Astrocyte (in vitro differentiated cells and primary cell): ENCODE data around the gene C1orf21. TPM values are rescaled to one million over a fixed set of nuclear protein-coding genes. Genes with fewer than 3 reads are reported as not detected.

Experiments used
- DNase-seq: peaks from one replicate; pipeline ENCODE4 v3.0.0-alpha.2; 2010; ENCODE audit warnings: low read depth
- FAIRE-seq: peaks from 2 replicates; lab custom pipeline; 2011; peaks lifted over from hg19 to GRCh38; lab: Jason Lieb, UNC
- H2AFZ ChIP-seq: 2 replicates; pipeline ENCODE4 v1.6.0; 2012; ENCODE audit warnings: low read depth, low read length, inconsistent platforms
- H3K27ac ChIP-seq: 2 replicates; pipeline ENCODE4 v1.5.1; 2011; ENCODE audit warnings: low read depth, low read length, inconsistent platforms
- H3K27me3 ChIP-seq: 2 replicates; pipeline ENCODE4 v1.6.0; 2011; ENCODE audit warnings: low read length, inconsistent platforms; ENCODE audit not compliant: insufficient read depth
- H3K36me3 ChIP-seq: 2 replicates; pipeline ENCODE4 v1.5.1; 2011; ENCODE audit warnings: low read length, inconsistent platforms; ENCODE audit not compliant: insufficient read depth
- H3K4me1 ChIP-seq: 2 replicates; pipeline ENCODE4 v1.5.1; 2011; ENCODE audit warnings: low read length, inconsistent platforms; ENCODE audit not compliant: insufficient read depth
- H3K4me2 ChIP-seq: 2 replicates; pipeline ENCODE4 v1.6.0; 2012; ENCODE audit warnings: low read length, inconsistent platforms
- H3K4me3 ChIP-seq: 2 replicates; pipeline ENCODE4 v1.5.1; 2011; ENCODE audit warnings: low read depth, mild to moderate bottlenecking, low read length, inconsistent platforms; ENCODE audit not compliant: insufficient read depth
- H3K79me2 ChIP-seq: 2 replicates; pipeline ENCODE4 v1.6.0; 2012; ENCODE audit warnings: mild to moderate bottlenecking, low read length, inconsistent platforms; ENCODE audit not compliant: insufficient read depth
- H3K9ac ChIP-seq: 2 replicates; pipeline ENCODE4 v1.6.0; 2012; ENCODE audit warnings: mild to moderate bottlenecking, low read length, inconsistent platforms
- H3K9me3 ChIP-seq: 2 replicates; pipeline ENCODE4 v1.5.1; 2012; ENCODE audit warnings: low read depth, mild to moderate bottlenecking, low read length, inconsistent platforms; ENCODE audit not compliant: insufficient read depth
- H4K20me1 ChIP-seq: 2 replicates; pipeline ENCODE4 v1.6.0; 2012; ENCODE audit warnings: low read length, inconsistent platforms; ENCODE audit not compliant: insufficient read depth
- H3K27ac Mint-ChIP-seq: one replicate; pipeline ENCODE4 v1.8.0; 2021; ENCODE audit warnings: mild to moderate bottlenecking, mixed read lengths; ENCODE audit not compliant: unreplicated experiment
- H3K27me3 Mint-ChIP-seq: one replicate; pipeline ENCODE4 v1.8.0; 2021; ENCODE audit warnings: low read depth, mixed read lengths; ENCODE audit not compliant: unreplicated experiment
- H3K36me3 Mint-ChIP-seq: one replicate; pipeline ENCODE4 v1.8.0; 2021; ENCODE audit warnings: low read depth, mixed read lengths; ENCODE audit not compliant: unreplicated experiment
- H3K4me1 Mint-ChIP-seq: one replicate; pipeline ENCODE4 v1.8.0; 2021; ENCODE audit warnings: low read depth, mixed read lengths; ENCODE audit not compliant: unreplicated experiment
- H3K4me3 Mint-ChIP-seq: one replicate; pipeline ENCODE4 v1.8.0; 2021; ENCODE audit warnings: mild to moderate bottlenecking, moderate library complexity, mixed read lengths; ENCODE audit not compliant: unreplicated experiment
- H3K9me3 Mint-ChIP-seq: one replicate; pipeline ENCODE4 v1.8.0; 2021; ENCODE audit warnings: mild to moderate bottlenecking, mixed read lengths; ENCODE audit not compliant: unreplicated experiment
- EZH2 ChIP-seq: IDR thresholded peaks from 2 replicates; pipeline ENCODE4 v1.6.1; 2012; ENCODE audit warnings: mild to moderate bottlenecking, low read length, inconsistent platforms; ENCODE audit not compliant: insufficient read depth
- total RNA-seq: library from RNA; stranded (reverse); gene quantifications from 2 replicates; pipeline ENCODE4 v1.2.1, GENCODE V29; 2021
- TF ChIP-seq, protein P1 (sequence below): IDR thresholded peaks from 2 replicates; pipeline ENCODE4 v1.5.1; 2011; ENCODE audit warnings: low read depth, mild to moderate bottlenecking, inconsistent platforms, low read length, moderate library complexity; ENCODE audit not compliant: insufficient read depth

C1orf21 gene
- total RNA-seq, 1 donor from 2014 or later: 15.1 TPM

DNA sequence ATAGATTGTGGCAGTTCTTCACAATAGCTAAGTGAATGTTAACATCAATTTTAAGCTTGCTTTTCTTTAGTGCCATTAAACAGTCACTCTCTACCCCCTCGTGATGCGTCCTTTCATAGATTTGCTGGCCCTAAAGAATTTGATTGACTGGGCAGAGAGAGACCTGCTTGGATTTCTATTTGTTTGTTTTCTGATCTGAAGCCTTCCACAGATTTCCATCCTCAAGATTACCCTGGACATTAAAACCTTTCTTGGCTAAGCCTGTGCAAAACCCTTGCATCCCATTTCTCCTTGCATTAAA is 17.8 kb downstream of the C1orf21 start:
- Histone ChIP-seq H3K9me3 (no peaks in the 10 kb centered on the region), H3K27ac (no peak overlapping the region), H3K36me3 (no peaks in the 10 kb centered on the region), H3K4me1 (peaks cover 3% of the 10 kb centered on the region), H3K27me3 (no peaks in the 10 kb centered on the region), H3K4me3 (no peak overlapping the region), H2AFZ (no peak overlapping the region), H3K9ac (no peak overlapping the region), H3K79me2 (peaks cover 5% of the 10 kb centered on the region), H4K20me1 (peaks cover 8% of the 10 kb centered on the region), H3K4me2 (no peak overlapping the region)
- H3K36me3 Mint-ChIP-seq: no peaks in the 10 kb centered on the region
- H3K9me3 Mint-ChIP-seq: no peaks in the 10 kb centered on the region
- no peak overlapping the region for H3K27ac Mint-ChIP-seq
- DNase-seq: no peak
- no peaks in the 10 kb centered on the region for H3K27me3 Mint-ChIP-seq
- peaks cover 16% of the 10 kb centered on the region for H3K4me1 Mint-ChIP-seq
- FAIRE-seq: no peak
- TF ChIP-seq, protein P1, sequence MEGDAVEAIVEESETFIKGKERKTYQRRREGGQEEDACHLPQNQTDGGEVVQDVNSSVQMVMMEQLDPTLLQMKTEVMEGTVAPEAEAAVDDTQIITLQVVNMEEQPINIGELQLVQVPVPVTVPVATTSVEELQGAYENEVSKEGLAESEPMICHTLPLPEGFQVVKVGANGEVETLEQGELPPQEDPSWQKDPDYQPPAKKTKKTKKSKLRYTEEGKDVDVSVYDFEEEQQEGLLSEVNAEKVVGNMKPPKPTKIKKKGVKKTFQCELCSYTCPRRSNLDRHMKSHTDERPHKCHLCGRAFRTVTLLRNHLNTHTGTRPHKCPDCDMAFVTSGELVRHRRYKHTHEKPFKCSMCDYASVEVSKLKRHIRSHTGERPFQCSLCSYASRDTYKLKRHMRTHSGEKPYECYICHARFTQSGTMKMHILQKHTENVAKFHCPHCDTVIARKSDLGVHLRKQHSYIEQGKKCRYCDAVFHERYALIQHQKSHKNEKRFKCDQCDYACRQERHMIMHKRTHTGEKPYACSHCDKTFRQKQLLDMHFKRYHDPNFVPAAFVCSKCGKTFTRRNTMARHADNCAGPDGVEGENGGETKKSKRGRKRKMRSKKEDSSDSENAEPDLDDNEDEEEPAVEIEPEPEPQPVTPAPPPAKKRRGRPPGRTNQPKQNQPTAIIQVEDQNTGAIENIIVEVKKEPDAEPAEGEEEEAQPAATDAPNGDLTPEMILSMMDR: no peak
- no peak for TF ChIP-seq EZH2
- no peak overlapping the region for H3K4me3 Mint-ChIP-seq

DNA sequence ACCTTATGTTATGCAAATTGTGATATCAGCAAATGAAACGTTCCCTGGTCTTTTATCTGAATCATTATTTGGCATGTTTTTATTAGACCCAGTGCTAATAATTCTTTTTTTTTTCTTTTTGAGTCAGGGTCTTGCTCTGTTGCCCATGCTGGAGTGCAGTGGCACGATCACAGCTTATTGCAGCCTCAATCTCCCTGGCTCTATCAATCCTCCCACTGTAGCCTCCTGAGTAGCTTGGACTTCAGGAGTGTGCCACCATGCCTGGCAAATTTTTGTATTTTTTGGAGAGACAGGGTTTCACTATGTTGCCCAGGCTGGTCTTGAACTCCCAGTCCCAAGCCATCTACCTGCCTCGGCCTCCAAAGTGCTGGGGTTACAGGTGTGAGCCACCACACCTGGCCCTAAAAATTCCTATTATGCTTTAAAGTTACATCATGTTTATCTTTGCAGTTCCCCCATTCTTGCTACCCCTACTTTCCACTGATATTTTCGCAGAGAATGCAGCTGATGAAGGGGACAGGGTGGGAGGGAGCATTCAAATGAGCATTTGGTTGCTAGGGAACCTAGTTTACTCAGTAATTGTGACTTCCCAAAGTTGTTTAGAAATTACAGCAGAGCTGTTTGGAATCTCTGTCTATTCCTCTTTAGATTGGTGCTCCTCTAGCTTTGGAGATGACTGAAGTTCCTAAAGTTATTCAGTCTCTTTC is 18.4 kb downstream of the C1orf21 start:
- TF ChIP-seq, protein P1: no peak
- no peak for TF ChIP-seq EZH2
- H3K27ac Mint-ChIP-seq: no peak overlapping the region
- H3K27ac ChIP-seq: no peak overlapping the region
- no peak overlapping the region for H3K4me2 ChIP-seq
- peaks cover 4% of the 10 kb centered on the region for H3K79me2 ChIP-seq
- FAIRE-seq (no peak), DNase-seq (no peak)
- no peak overlapping the region for H3K4me3 ChIP-seq
- H3K27me3 Mint-ChIP-seq: no peaks in the 10 kb centered on the region
- H3K9me3 ChIP-seq: no peaks in the 10 kb centered on the region
- no peaks in the 10 kb centered on the region for H3K27me3 ChIP-seq
- H3K9me3 Mint-ChIP-seq: no peaks in the 10 kb centered on the region
- H2AFZ ChIP-seq: no peak overlapping the region
- H3K4me1 ChIP-seq: peaks cover 3% of the 10 kb centered on the region
- H4K20me1 ChIP-seq: peaks cover 8% of the 10 kb centered on the region
- peaks cover 16% of the 10 kb centered on the region for H3K4me1 Mint-ChIP-seq
- H3K36me3 ChIP-seq: no peaks in the 10 kb centered on the region
- H3K36me3 Mint-ChIP-seq: no peaks in the 10 kb centered on the region
- no peak overlapping the region for H3K9ac ChIP-seq
- no peak overlapping the region for H3K4me3 Mint-ChIP-seq

DNA sequence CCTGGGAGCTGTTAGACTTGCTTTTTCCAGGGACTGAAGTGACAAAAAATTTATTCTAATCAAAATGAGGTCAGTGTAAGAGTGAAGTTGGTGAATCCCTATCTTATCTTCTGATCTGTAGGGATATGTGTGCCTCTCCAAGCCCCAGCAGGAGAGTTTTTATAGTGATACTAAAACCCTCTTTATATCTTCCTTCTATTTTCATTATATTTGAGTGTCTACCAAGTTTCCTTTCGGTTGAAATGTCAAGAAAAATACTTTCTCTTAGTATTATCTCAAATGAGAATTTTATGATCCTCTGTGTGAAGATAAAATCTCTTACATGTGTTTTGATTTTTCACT is 18.9 kb downstream of the C1orf21 start:
- Histone ChIP-seq H3K79me2 (peaks cover 4% of the 10 kb centered on the region), H3K27me3 (no peaks in the 10 kb centered on the region), H3K9ac (no peak overlapping the region), H3K4me3 (no peak overlapping the region), H3K27ac (no peak overlapping the region), H3K4me2 (no peak overlapping the region), H3K4me1 (peaks cover 3% of the 10 kb centered on the region), H3K9me3 (no peaks in the 10 kb centered on the region), H4K20me1 (peaks cover 8% of the 10 kb centered on the region), H2AFZ (no peak overlapping the region), H3K36me3 (no peaks in the 10 kb centered on the region)
- H3K36me3 Mint-ChIP-seq: no peaks in the 10 kb centered on the region
- no peak overlapping the region for H3K27ac Mint-ChIP-seq
- TF ChIP-seq EZH2: no peak
- TF ChIP-seq, protein P1: no peak
- DNase-seq: no peak
- H3K9me3 Mint-ChIP-seq: no peaks in the 10 kb centered on the region
- H3K4me1 Mint-ChIP-seq: peaks cover 16% of the 10 kb centered on the region
- no peaks in the 10 kb centered on the region for H3K27me3 Mint-ChIP-seq
- no peak overlapping the region for H3K4me3 Mint-ChIP-seq
- no peak for FAIRE-seq
